ENCODE data around the gene CD44. TPM values are rescaled to one million over a fixed set of nuclear protein-coding genes. Genes with fewer than 3 reads are reported as not detected.

CD44 gene
- polyA plus RNA-seq, 1 donor from 2014 or later = 0.77 TPM

DNA sequence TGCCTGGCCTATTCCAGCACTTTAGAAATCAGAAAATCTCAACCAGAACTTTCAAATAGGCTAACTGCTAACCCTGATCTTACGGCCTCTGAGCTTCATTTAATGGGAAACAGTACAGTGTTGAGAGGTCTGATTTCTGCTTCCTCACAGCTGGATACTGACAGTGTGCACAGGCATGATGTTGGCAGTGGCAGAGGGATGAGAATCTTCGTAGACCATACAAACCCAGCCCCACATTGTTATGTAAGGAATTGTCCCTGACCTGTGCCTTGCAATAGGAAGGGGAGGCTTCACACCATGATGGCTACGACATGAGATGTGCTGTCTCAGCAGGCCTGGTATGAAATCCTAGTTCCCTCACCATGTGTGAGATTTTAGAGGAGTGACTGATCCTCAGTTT, 49.0 kb downstream of the CD44 start:
- Histone ChIP-seq H3F3A (ENCODE audit: insufficient read depth, low read length, poor library complexity, severe bottlenecking) (no peaks in the 10 kb centered on the region), H3K9ac (ENCODE audit: low read length) (no peak overlapping the region), H3K27me3 (ENCODE audit: insufficient read depth, low read depth, low read length) (no peaks in the 10 kb centered on the region), H3K27ac (ENCODE audit: low read length) (no peak overlapping the region), H3K9me2 (ENCODE audit: insufficient read depth, low read length) (no peaks in the 10 kb centered on the region), H4K20me1 (ENCODE audit: insufficient read depth) (no peaks in the 10 kb centered on the region), H3K9me3 (ENCODE audit: low read length) (no peaks in the 10 kb centered on the region), H3K79me2 (replicated peaks; ENCODE audit: insufficient read depth, low read length) (no peaks in the 10 kb centered on the region), H2AFZ (ENCODE audit: low read depth, low read length) (no peak overlapping the region), H3K4me2 (ENCODE audit: low read length) (no peak overlapping the region), H3K36me3 (ENCODE audit: insufficient read depth, low read length) (no peaks in the 10 kb centered on the region), H3K4me3 (ENCODE audit: low read length) (no peak overlapping the region)
- TF ChIP-seq POLR2AphosphoS5 (IDR thresholded peaks at IDR 0.05) = no peak
- TF ChIP-seq RAD21 (conservative IDR thresholded peaks at IDR 0.05) = no peak
- no peak for TF ChIP-seq SMC3 (conservative IDR thresholded peaks at IDR 0.05; ENCODE audit: poor library complexity)
- TF ChIP-seq TAF1 (IDR thresholded peaks at IDR 0.05; ENCODE audit: low read depth) = no peak
- no peak for TF ChIP-seq REST (IDR thresholded peaks at IDR 0.05; ENCODE audit: borderline replicate concordance)
- no peak for TF ChIP-seq MXI1 (conservative IDR thresholded peaks at IDR 0.05; ENCODE audit: poor library complexity, severe bottlenecking)
- no peak for TF ChIP-seq CTCF (IDR thresholded peaks at IDR 0.05; ENCODE audit: poor library complexity, severe bottlenecking)
- TF ChIP-seq EP300 (conservative IDR thresholded peaks at IDR 0.05; ENCODE audit: poor library complexity, severe bottlenecking) = no peak

DNA sequence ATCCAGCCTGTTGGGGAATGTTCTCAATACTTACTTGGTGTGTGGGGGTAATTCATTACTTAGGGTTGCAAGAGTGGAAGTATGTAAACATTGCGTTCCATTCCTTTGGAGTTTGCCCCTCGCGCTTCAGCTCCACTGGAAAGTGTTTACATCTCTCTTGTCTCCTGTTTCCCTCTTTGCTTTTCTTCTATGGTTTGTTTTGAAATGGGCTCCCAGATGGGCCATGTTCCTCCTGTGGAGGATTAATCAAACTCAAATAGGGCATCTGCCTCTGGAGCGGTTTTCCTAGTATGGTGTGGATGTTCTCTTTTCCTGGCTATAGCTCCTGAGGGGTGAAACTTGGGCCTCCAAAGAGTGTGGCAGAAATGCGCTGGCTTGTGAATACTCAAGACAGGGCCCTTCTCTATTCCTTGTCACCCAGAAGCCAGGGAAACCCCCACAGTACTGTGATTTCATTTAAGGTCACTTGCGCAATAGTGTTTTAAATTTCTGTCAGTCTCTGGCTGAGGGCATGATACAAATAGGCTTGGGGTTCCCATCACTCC, 51.9 kb downstream of the CD44 start:
- no peaks in the 10 kb centered on the region for H3K36me3 ChIP-seq (ENCODE audit: insufficient read depth, low read length)
- H3K79me2 ChIP-seq (replicated peaks; ENCODE audit: insufficient read depth, low read length) = no peaks in the 10 kb centered on the region
- no peak overlapping the region for H3K4me3 ChIP-seq (ENCODE audit: low read length)
- no peaks in the 10 kb centered on the region for H3K9me2 ChIP-seq (ENCODE audit: insufficient read depth, low read length)
- H3K9me3 ChIP-seq (ENCODE audit: low read length) = no peaks in the 10 kb centered on the region
- H3K4me2 ChIP-seq (ENCODE audit: low read length) = no peak overlapping the region
- no peak overlapping the region for H3K27ac ChIP-seq (ENCODE audit: low read length)
- H3K9ac ChIP-seq (ENCODE audit: low read length) = no peak overlapping the region
- no peak overlapping the region for H2AFZ ChIP-seq (ENCODE audit: low read depth, low read length)
- no peaks in the 10 kb centered on the region for H3K27me3 ChIP-seq (ENCODE audit: insufficient read depth, low read depth, low read length)
- no peaks in the 10 kb centered on the region for H4K20me1 ChIP-seq (ENCODE audit: insufficient read depth)
- no peaks in the 10 kb centered on the region for H3F3A ChIP-seq (ENCODE audit: insufficient read depth, low read length, poor library complexity, severe bottlenecking)
- no peak for TF ChIP-seq SMC3 (conservative IDR thresholded peaks at IDR 0.05; ENCODE audit: poor library complexity)
- no peak for TF ChIP-seq CTCF (IDR thresholded peaks at IDR 0.05; ENCODE audit: poor library complexity, severe bottlenecking)
- TF ChIP-seq POLR2AphosphoS5 (IDR thresholded peaks at IDR 0.05) = no peak
- TF ChIP-seq RAD21 (conservative IDR thresholded peaks at IDR 0.05) = no peak
- TF ChIP-seq EZH2 (IDR thresholded peaks at IDR 0.05; ENCODE audit: borderline replicate concordance, insufficient read depth, low read length, poor library complexity, severe bottlenecking) = no peak
- TF ChIP-seq TAF1 (IDR thresholded peaks at IDR 0.05; ENCODE audit: low read depth) = no peak
- no peak for TF ChIP-seq MXI1 (conservative IDR thresholded peaks at IDR 0.05; ENCODE audit: poor library complexity, severe bottlenecking)
